ENCODE measurements around the gene MCC.

MCC gene

DNA sequence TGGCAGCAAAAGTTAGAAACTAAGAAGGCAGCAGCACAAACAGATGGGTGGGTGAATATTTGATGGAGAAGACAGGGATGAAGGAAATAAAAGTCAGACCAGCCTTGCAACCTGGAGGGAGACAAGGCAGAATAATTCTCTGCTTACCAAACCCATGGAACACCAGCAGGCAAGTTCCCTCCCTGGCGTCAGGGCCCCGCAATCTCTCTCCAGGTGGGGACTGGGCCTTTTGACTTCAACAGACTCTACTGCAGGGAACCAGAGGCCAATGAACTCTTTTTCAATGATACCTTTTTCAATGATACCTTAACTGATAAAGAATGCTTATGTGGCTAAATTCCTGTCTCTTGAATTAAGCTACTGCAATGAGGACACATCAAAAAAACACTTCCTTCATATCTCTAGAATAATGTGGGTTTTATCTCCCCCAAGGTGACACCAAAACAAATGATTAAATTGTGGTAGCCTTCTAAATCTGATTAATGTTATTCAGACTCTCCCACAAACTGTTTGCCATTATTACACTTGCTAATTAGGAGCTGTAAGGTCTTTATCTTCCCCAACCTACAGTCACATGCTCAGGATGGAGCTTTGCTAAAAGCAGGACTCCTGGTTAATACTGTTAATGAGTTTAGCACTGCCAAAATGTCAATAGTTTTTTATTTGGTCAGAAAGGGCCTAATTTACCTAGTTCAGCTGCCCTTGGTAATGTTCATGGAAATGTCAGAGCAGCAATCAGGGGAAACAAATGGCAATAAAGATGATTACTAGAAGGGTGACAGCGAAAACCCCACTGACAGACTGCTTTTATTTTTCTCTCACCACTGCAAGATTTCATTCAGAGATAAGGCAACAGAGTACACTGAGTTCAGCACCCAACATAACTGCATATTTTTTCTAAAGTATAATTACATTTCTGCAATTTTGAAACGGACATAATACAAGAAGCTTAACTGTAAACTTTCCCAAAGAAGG, 218.9 kb downstream of the MCC start:
- no peak for TF ChIP-seq ZNF70 (CRISPR knock-in tag; IDR thresholded peaks at IDR 0.05)
- no peak for TF ChIP-seq PATZ1 (CRISPR knock-in tag; IDR thresholded peaks at IDR 0.05; ENCODE audit: borderline replicate concordance)
- TF ChIP-seq CSDC2 (CRISPR knock-in tag; IDR thresholded peaks at IDR 0.05) = no peak
- TF ChIP-seq SNAI2 (CRISPR knock-in tag; IDR thresholded peaks at IDR 0.05) = no peak
- no peak for TF ChIP-seq PPARA (CRISPR knock-in tag; IDR thresholded peaks at IDR 0.05; ENCODE audit: borderline replicate concordance)
- no peak for TF ChIP-seq TOX (CRISPR knock-in tag; IDR thresholded peaks at IDR 0.05; ENCODE audit: borderline replicate concordance)
- TF ChIP-seq, protein P1, sequence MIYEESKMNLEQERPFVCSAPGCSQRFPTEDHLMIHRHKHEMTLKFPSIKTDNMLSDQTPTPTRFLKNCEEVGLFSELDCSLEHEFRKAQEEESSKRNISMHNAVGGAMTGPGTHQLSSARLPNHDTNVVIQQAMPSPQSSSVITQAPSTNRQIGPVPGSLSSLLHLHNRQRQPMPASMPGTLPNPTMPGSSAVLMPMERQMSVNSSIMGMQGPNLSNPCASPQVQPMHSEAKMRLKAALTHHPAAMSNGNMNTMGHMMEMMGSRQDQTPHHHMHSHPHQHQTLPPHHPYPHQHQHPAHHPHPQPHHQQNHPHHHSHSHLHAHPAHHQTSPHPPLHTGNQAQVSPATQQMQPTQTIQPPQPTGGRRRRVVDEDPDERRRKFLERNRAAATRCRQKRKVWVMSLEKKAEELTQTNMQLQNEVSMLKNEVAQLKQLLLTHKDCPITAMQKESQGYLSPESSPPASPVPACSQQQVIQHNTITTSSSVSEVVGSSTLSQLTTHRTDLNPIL (CRISPR knock-in tag; IDR thresholded peaks at IDR 0.05; ENCODE audit: low read depth) = no peak
- TF ChIP-seq ZC3H10 (CRISPR knock-in tag; IDR thresholded peaks at IDR 0.05) = no peak
- TF ChIP-seq ZFP3 (CRISPR knock-in tag; IDR thresholded peaks at IDR 0.05) = no peak
- TF ChIP-seq TCF4 (CRISPR knock-in tag; IDR thresholded peaks at IDR 0.05; ENCODE audit: borderline replicate concordance) = no peak
- no peak for TF ChIP-seq BACH2 (CRISPR knock-in tag; IDR thresholded peaks at IDR 0.05; ENCODE audit: borderline replicate concordance)
- no peak for TF ChIP-seq ARNTL (CRISPR knock-in tag; IDR thresholded peaks at IDR 0.05; ENCODE audit: borderline replicate concordance, low read depth)
- no peak for ATAC-seq

GRCh38 chr5:113268232-113268631, 220.0 kb downstream of the MCC start:
- ATAC-seq = no peak
- TF ChIP-seq ZNF8 (CRISPR knock-in tag; IDR thresholded peaks at IDR 0.05) (no peak), ARNTL (CRISPR knock-in tag; IDR thresholded peaks at IDR 0.05; ENCODE audit: borderline replicate concordance, low read depth) (no peak), GLIS3 (CRISPR knock-in tag; IDR thresholded peaks at IDR 0.05) (no peak), TCF4 (CRISPR knock-in tag; IDR thresholded peaks at IDR 0.05; ENCODE audit: borderline replicate concordance) (no peak), TOX (CRISPR knock-in tag; IDR thresholded peaks at IDR 0.05; ENCODE audit: borderline replicate concordance) (no peak), ZNF565 (CRISPR knock-in tag; conservative IDR thresholded peaks at IDR 0.05; ENCODE audit: low read depth) (no peak), CSDC2 (CRISPR knock-in tag; IDR thresholded peaks at IDR 0.05) (no peak), ZFP30 (CRISPR knock-in tag; IDR thresholded peaks at IDR 0.05) (no peak)
- TF ChIP-seq, protein P2, sequence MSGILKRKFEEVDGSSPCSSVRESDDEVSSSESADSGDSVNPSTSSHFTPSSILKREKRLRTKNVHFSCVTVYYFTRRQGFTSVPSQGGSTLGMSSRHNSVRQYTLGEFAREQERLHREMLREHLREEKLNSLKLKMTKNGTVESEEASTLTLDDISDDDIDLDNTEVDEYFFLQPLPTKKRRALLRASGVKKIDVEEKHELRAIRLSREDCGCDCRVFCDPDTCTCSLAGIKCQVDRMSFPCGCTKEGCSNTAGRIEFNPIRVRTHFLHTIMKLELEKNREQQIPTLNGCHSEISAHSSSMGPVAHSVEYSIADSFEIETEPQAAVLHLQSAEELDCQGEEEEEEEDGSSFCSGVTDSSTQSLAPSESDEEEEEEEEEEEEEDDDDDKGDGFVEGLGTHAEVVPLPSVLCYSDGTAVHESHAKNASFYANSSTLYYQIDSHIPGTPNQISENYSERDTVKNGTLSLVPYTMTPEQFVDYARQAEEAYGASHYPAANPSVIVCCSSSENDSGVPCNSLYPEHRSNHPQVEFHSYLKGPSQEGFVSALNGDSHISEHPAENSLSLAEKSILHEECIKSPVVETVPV (CRISPR knock-in tag; IDR thresholded peaks at IDR 0.05) = no peak
- TF ChIP-seq, protein P1 (CRISPR knock-in tag; IDR thresholded peaks at IDR 0.05; ENCODE audit: low read depth) = no peak
- TF ChIP-seq, protein P3, sequence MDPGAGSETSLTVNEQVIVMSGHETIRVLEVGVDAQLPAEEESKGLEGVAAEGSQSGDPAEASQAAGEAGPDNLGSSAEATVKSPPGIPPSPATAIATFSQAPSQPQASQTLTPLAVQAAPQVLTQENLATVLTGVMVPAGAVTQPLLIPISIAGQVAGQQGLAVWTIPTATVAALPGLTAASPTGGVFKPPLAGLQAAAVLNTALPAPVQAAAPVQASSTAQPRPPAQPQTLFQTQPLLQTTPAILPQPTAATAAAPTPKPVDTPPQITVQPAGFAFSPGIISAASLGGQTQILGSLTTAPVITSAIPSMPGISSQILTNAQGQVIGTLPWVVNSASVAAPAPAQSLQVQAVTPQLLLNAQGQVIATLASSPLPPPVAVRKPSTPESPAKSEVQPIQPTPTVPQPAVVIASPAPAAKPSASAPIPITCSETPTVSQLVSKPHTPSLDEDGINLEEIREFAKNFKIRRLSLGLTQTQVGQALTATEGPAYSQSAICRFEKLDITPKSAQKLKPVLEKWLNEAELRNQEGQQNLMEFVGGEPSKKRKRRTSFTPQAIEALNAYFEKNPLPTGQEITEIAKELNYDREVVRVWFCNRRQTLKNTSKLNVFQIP (CRISPR knock-in tag; IDR thresholded peaks at IDR 0.05; ENCODE audit: borderline replicate concordance, low read depth) = no peak

DNA sequence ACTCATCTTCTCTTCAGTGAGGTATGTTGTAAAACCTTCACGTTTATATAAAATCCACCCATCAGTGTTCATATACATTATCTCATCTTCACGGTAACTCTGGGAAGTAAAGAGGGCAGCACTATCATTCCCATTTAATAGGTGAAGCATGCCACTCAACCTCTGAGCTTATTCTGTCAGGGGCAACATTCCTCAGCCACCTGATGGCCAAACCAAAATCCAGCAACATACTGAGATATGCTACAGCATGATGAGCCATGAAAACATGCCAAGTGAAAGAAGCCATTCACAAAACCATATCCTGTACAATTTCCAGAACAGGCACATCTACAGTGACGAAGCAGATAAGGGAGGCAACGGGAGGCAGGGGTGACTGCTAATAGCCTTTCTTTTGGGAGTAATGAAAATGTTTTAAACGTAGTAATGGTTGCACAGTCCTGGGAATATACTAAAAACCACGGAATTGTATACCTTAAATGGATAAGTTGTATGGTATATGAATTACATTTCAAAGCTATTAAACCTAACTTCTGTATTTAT, 220.8 kb downstream of the MCC start:
- no peak for TF ChIP-seq RARB (CRISPR knock-in tag; IDR thresholded peaks at IDR 0.05)
- no peak for TF ChIP-seq TOX (CRISPR knock-in tag; IDR thresholded peaks at IDR 0.05; ENCODE audit: borderline replicate concordance)
- no peak for TF ChIP-seq ZFP30 (CRISPR knock-in tag; IDR thresholded peaks at IDR 0.05)
- ATAC-seq = no peak
